OCI-LY3 (cell line): ENCODE data around the gene IFNL1.

Experiments
- H2AFZ ChIP-seq: fragments of 200-600, 300-600 bp; shearing (Covaris generic); 2 replicates; pipeline ENCODE4 v1.6.0; 2014; ENCODE audit warnings: antibody characterized with exemption, low read depth, low read length
- H3K27ac ChIP-seq: fragments of 200-600, 300-600 bp; sonication (generic); 2 replicates; pipeline ENCODE4 v1.5.1; 2014; ENCODE audit warnings: mild to moderate bottlenecking, low read length, moderate library complexity, mixed read lengths
- H3K27me3 ChIP-seq: fragments of 200-600, 300-600 bp; sonication (generic); 2 replicates; pipeline ENCODE4 v1.6.1; 2014; ENCODE audit warnings: low read depth, low read length, mixed read lengths
- H3K36me3 ChIP-seq: fragments of 200-600, 300-600 bp; sonication (generic); replicated peaks from 2 replicates; pipeline ENCODE3; 2014; ENCODE audit warnings: low read depth, low read length, mixed read lengths
- H3K4me1 ChIP-seq: fragments of 300-600, 200-600 bp; sonication (generic); 2 replicates; pipeline ENCODE4 v1.6.1; 2014; ENCODE audit warnings: low read length, mixed read lengths
- H3K4me2 ChIP-seq: fragments of 200-600, 300-600 bp; sonication (generic); 2 replicates; pipeline ENCODE4 v1.6.1; 2014; ENCODE audit warnings: low read length, mixed read lengths
- H3K4me3 ChIP-seq: fragments of 300-600, 200-600 bp; sonication (generic); 2 replicates; pipeline ENCODE4 v1.5.1; 2014; ENCODE audit warnings: antibody characterized with exemption, mild to moderate bottlenecking, low read length, moderate library complexity
- H3K79me2 ChIP-seq: fragments of 300-600, 200-600 bp; shearing (Covaris generic); 2 replicates; pipeline ENCODE4 v1.6.1; 2014; ENCODE audit warnings: mild to moderate bottlenecking, low read length, mixed read lengths
- H3K9ac ChIP-seq: fragments of 300-600, 200-600 bp; shearing (Covaris generic); 2 replicates; pipeline ENCODE4 v1.6.0; 2014; ENCODE audit warnings: mild to moderate bottlenecking, low read length, moderate library complexity
- H3K9me3 ChIP-seq: fragments of 200-600, 300-600 bp; shearing (Covaris generic); 2 replicates; pipeline ENCODE4 v1.6.1; 2014; ENCODE audit warnings: low read length, mixed read lengths; ENCODE audit not compliant: insufficient read depth
- H4K20me1 ChIP-seq: fragments of 200-600, 300-600 bp; sonication (generic); 2 replicates; pipeline ENCODE4 v1.6.1; 2016; ENCODE audit warnings: low read length, mixed read lengths; ENCODE audit not compliant: insufficient read depth
- CTCF ChIP-seq: fragments of 200-600, 300-600 bp; sonication (generic); IDR thresholded peaks from 2 replicates; pipeline ENCODE4 v1.5.1; 2014; ENCODE audit warnings: antibody characterized with exemption, low read length, low read depth
- EZH2phosphoT487 ChIP-seq: fragments of 200-600 bp; shearing (Covaris generic); IDR thresholded peaks from 2 replicates; pipeline ENCODE4 v1.6.1; 2018; ENCODE audit warnings: antibody characterized with exemption, mixed run types, low read depth

The IFNL1 gene

GRCh38 chr19:39254531-39255345 lies 41.5 kb upstream of the IFNL1 start:
- no peaks in the 10 kb centered on the region for H3K36me3 ChIP-seq
- H4K20me1 ChIP-seq, result no peaks in the 10 kb centered on the region
- H3K27ac ChIP-seq, result no peak overlapping the region
- no peaks in the 10 kb centered on the region for H3K79me2 ChIP-seq
- H2AFZ ChIP-seq, result no peak overlapping the region
- H3K4me3 ChIP-seq, result no peak overlapping the region
- no peak for TF ChIP-seq EZH2phosphoT487
- no peak for TF ChIP-seq CTCF
- H3K27me3 ChIP-seq, result no peaks in the 10 kb centered on the region; the same call in 1 of the 2 replicates
- no peak overlapping the region for H3K4me2 ChIP-seq
- no peaks in the 10 kb centered on the region for H3K9me3 ChIP-seq
- H3K9ac ChIP-seq, result no peak overlapping the region
- H3K4me1 ChIP-seq, result no peaks in the 10 kb centered on the region

- Histone ChIP-seq H3K4me3 (no peak overlapping the region), H3K4me1 (no peaks in the 10 kb centered on the region), H2AFZ (no peak overlapping the region), H3K9me3 (no peaks in the 10 kb centered on the region), H3K4me2 (no peak overlapping the region), H3K36me3 (no peaks in the 10 kb centered on the region), H3K79me2 (no peaks in the 10 kb centered on the region), H3K27ac (no peak overlapping the region), H3K9ac (no peak overlapping the region), H4K20me1 (no peaks in the 10 kb centered on the region), H3K27me3 (no peaks in the 10 kb centered on the region; the same call in 1 of the 2 replicates)
- TF ChIP-seq EZH2phosphoT487 (no peak), CTCF (no peak)
These were observed 39.0 kb upstream of the IFNL1 start for GRCh38 chr19:39257227-39257626.

- H3K27me3 ChIP-seq, result no peaks in the 10 kb centered on the region; the same call in 1 of the 2 replicates
- H3K4me1 ChIP-seq, result no peaks in the 10 kb centered on the region
- TF ChIP-seq EZH2phosphoT487 (no peak), CTCF (no peak)
These were observed 34.5 kb upstream of the IFNL1 start for GRCh38 chr19:39261704-39262103.

GRCh38 chr19:39262496-39262895 lies 33.7 kb upstream of the IFNL1 start:
- no peaks in the 10 kb centered on the region for H3K79me2 ChIP-seq
- no peak overlapping the region for H3K27ac ChIP-seq
- H2AFZ ChIP-seq, result no peak overlapping the region
- no peaks in the 10 kb centered on the region for H3K36me3 ChIP-seq
- no peak overlapping the region for H3K4me3 ChIP-seq
- no peak overlapping the region for H3K4me2 ChIP-seq
- no peaks in the 10 kb centered on the region for H3K27me3 ChIP-seq
- TF ChIP-seq EZH2phosphoT487, result no peak
- no peak for TF ChIP-seq CTCF
- no peak overlapping the region for H3K9ac ChIP-seq
- H3K9me3 ChIP-seq, result no peaks in the 10 kb centered on the region
- no peaks in the 10 kb centered on the region for H3K4me1 ChIP-seq
- H4K20me1 ChIP-seq, result no peaks in the 10 kb centered on the region

More at GRCh38 chr19:39261704-39262103, 34.5 kb upstream of the IFNL1 start:
- Histone ChIP-seq H2AFZ (no peak overlapping the region), H3K9me3 (no peaks in the 10 kb centered on the region), H4K20me1 (no peaks in the 10 kb centered on the region), H3K4me3 (no peak overlapping the region), H3K36me3 (no peaks in the 10 kb centered on the region), H3K79me2 (no peaks in the 10 kb centered on the region), H3K4me2 (no peak overlapping the region), H3K27ac (no peak overlapping the region), H3K9ac (no peak overlapping the region)
